ENCODE measurements around the gene RAB9A.

RAB9A gene

DNA sequence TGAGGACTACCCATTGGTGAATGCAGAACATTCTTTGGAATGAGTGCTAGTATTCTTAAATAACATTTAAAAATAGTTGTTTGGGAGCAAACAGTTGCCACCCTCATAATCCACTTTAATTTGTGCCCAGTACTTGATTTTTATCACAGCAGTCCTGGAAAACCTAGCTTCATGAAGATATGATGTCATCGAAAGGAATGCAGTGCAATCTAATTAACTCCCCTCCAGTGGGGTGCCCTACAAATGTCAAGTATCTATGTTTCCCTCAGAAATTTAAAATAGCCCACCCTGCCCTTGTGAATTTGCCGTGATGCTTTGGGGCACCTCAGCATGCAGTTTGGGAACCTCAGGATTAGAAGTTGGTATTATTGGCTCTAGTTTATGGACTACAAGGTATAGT lies 5.4 kb downstream of the RAB9A start:
- H3K9me2 ChIP-seq (ENCODE audit: low read depth, low read length), result no peaks in the 10 kb centered on the region
- no peaks in the 10 kb centered on the region for H3K36me3 ChIP-seq (ENCODE audit: insufficient read depth, low read length)
- H3K4me3 ChIP-seq (ENCODE audit: low read depth, low read length, poor library complexity, severe bottlenecking), result no peak overlapping the region
- no peaks in the 10 kb centered on the region for H4K20me1 ChIP-seq (ENCODE audit: insufficient read depth, low read length)
- H3K4me1 ChIP-seq (ENCODE audit: insufficient read depth, low read length, severe bottlenecking), result peaks cover 75% of the 10 kb centered on the region
- H2AFZ ChIP-seq (ENCODE audit: low read length), result no peak overlapping the region
- H3K9me3 ChIP-seq (ENCODE audit: low read length), result no peaks in the 10 kb centered on the region
- no peak for TF ChIP-seq CTCF (IDR thresholded peaks at IDR 0.05; ENCODE audit: low read length)
- TF ChIP-seq EZH2 (IDR thresholded peaks at IDR 0.05; ENCODE audit: borderline replicate concordance, low read length), result no peak
- no peaks in the 10 kb centered on the region for H3K27me3 ChIP-seq (ENCODE audit: insufficient read depth, low read length)
- no peak overlapping the region for H3K9ac ChIP-seq (ENCODE audit: low read length)
- H3F3A ChIP-seq (ENCODE audit: insufficient read depth, low read length), result no peaks in the 10 kb centered on the region
- peak overlapping the region; percentile 79 for H3K27ac ChIP-seq (ENCODE audit: low read depth, low read length, poor library complexity, severe bottlenecking)
- peaks cover 83% of the 10 kb centered on the region for H3K79me2 ChIP-seq (ENCODE audit: insufficient read depth, low read length)
- H3K4me2 ChIP-seq (ENCODE audit: low read length), result no peak overlapping the region

- Histone ChIP-seq H3K9ac (ENCODE audit: low read length) (no peak overlapping the region), H3K79me2 (ENCODE audit: insufficient read depth, low read length) (peaks cover 79% of the 10 kb centered on the region), H2AFZ (ENCODE audit: low read length) (no peak overlapping the region), H3K4me1 (ENCODE audit: insufficient read depth, low read length, severe bottlenecking) (peaks cover 75% of the 10 kb centered on the region), H3K9me3 (ENCODE audit: low read length) (no peaks in the 10 kb centered on the region), H3K4me3 (ENCODE audit: low read depth, low read length, poor library complexity, severe bottlenecking) (no peak overlapping the region), H3K27me3 (ENCODE audit: insufficient read depth, low read length) (no peaks in the 10 kb centered on the region), H4K20me1 (ENCODE audit: insufficient read depth, low read length) (no peaks in the 10 kb centered on the region), H3K27ac (ENCODE audit: low read depth, low read length, poor library complexity, severe bottlenecking) (no peak overlapping the region), H3F3A (ENCODE audit: insufficient read depth, low read length) (no peaks in the 10 kb centered on the region), H3K36me3 (ENCODE audit: insufficient read depth, low read length) (no peaks in the 10 kb centered on the region), H3K9me2 (ENCODE audit: low read depth, low read length) (no peaks in the 10 kb centered on the region), H3K4me2 (ENCODE audit: low read length) (no peak overlapping the region)
- TF ChIP-seq CTCF (IDR thresholded peaks at IDR 0.05; ENCODE audit: low read length) (no peak), EZH2 (IDR thresholded peaks at IDR 0.05; ENCODE audit: borderline replicate concordance, low read length) (no peak)
These were observed 6.1 kb downstream of the RAB9A start for GRCh38 chrX:13694983-13695382.

GRCh38 chrX:13695601-13696115 lies 6.7 kb downstream of the RAB9A start:
- Histone ChIP-seq H4K20me1 (ENCODE audit: insufficient read depth, low read length) (no peaks in the 10 kb centered on the region), H3K27ac (ENCODE audit: low read depth, low read length, poor library complexity, severe bottlenecking) (no peak overlapping the region), H3K4me2 (ENCODE audit: low read length) (no peak overlapping the region), H3F3A (ENCODE audit: insufficient read depth, low read length) (no peaks in the 10 kb centered on the region), H3K9me2 (ENCODE audit: low read depth, low read length) (no peaks in the 10 kb centered on the region), H3K4me1 (ENCODE audit: insufficient read depth, low read length, severe bottlenecking) (peaks cover 68% of the 10 kb centered on the region), H3K36me3 (ENCODE audit: insufficient read depth, low read length) (no peaks in the 10 kb centered on the region), H3K9ac (ENCODE audit: low read length) (no peak overlapping the region), H3K9me3 (ENCODE audit: low read length) (no peaks in the 10 kb centered on the region), H2AFZ (ENCODE audit: low read length) (no peak overlapping the region), H3K27me3 (ENCODE audit: insufficient read depth, low read length) (no peaks in the 10 kb centered on the region), H3K79me2 (ENCODE audit: insufficient read depth, low read length) (peaks cover 72% of the 10 kb centered on the region), H3K4me3 (ENCODE audit: low read depth, low read length, poor library complexity, severe bottlenecking) (no peak overlapping the region)
- TF ChIP-seq EZH2 (IDR thresholded peaks at IDR 0.05; ENCODE audit: borderline replicate concordance, low read length) (no peak), CTCF (IDR thresholded peaks at IDR 0.05; ENCODE audit: low read length) (no peak)

Data from OCI-LY1 (cell line).